ENCODE measurements around the gene RAB30. TPM values are rescaled to one million over a fixed set of nuclear protein-coding genes. Genes with fewer than 3 reads are reported as not detected.

The RAB30 gene
- polyA plus RNA-seq, 1 donor, result 8.4 TPM

- DNase-seq, result no peak
Measured at GRCh38 chr11:83072350-83073242, 899 bp upstream of the RAB30 start.

GRCh38 chr11:83070731-83071566 lies 748 bp downstream of the RAB30 start:
- DNase-seq, result peak; percentile 41

GRCh38 chr11:83070044-83070701 lies 1.5 kb downstream of the RAB30 start:
- peak; percentile 28 for DNase-seq

- no peak for DNase-seq
Measured at GRCh38 chr11:83069441-83070043, 2.2 kb downstream of the RAB30 start.

GRCh38 chr11:83068568-83068967 lies 3.1 kb downstream of the RAB30 start:
- DNase-seq, result no peak

- DNase-seq, result no peak
Measured at GRCh38 chr11:83064011-83064410, 7.7 kb downstream of the RAB30 start.

- DNase-seq, result no peak
Measured at GRCh38 chr11:83063073-83063754, 8.5 kb downstream of the RAB30 start.

GRCh38 chr11:83061883-83062282 lies 9.8 kb downstream of the RAB30 start:
- DNase-seq, result no peak

- DNase-seq, result no peak
Measured at GRCh38 chr11:83060965-83061364, 10.7 kb downstream of the RAB30 start.

- no peak for DNase-seq
Measured at GRCh38 chr11:83057721-83058120, 14.0 kb downstream of the RAB30 start.

GRCh38 chr11:83056611-83057010 lies 15.1 kb downstream of the RAB30 start:
- DNase-seq, result no peak

GRCh38 chr11:83056204-83056603 lies 15.5 kb downstream of the RAB30 start:
- no peak for DNase-seq

- DNase-seq, result no peak
Measured at GRCh38 chr11:83054904-83055380, 16.8 kb downstream of the RAB30 start.

GRCh38 chr11:83054001-83054400 lies 17.7 kb downstream of the RAB30 start:
- DNase-seq, result no peak

GRCh38 chr11:83051760-83052671 lies 19.7 kb downstream of the RAB30 start:
- DNase-seq, result no peak

- no peak for DNase-seq
Measured at GRCh38 chr11:83047515-83048225, 24.0 kb downstream of the RAB30 start.

GRCh38 chr11:83046621-83047172 lies 25.0 kb downstream of the RAB30 start:
- DNase-seq, result no peak

- no peak for DNase-seq
Measured at GRCh38 chr11:83044958-83045712, 26.6 kb downstream of the RAB30 start.
